ENCODE data around the gene KIAA1549. TPM values are rescaled to one million over a fixed set of nuclear protein-coding genes. Genes with fewer than 3 reads are reported as not detected.

KIAA1549 gene
- total and polyA plus RNA-seq, 4 donors = 0.13 to 0.89 (median 0.42) TPM

GRCh38 chr7:138843632-138844580 is 137.3 kb downstream of the KIAA1549 start:
- Histone ChIP-seq H3K4me3 (ENCODE audit: low read depth in 1 of 3, low read length in 3 of 3) (no peak overlapping the region), H3K9me3 (ENCODE audit: control insufficient read depth in 4 of 4, low read length in 3 of 4) (no peaks in the 10 kb centered on the region), H3K27me3 (ENCODE audit: control insufficient read depth in 4 of 4, insufficient read depth in 4 of 4, low read length in 3 of 4) (no peaks in the 10 kb centered on the region), H3K27ac (ENCODE audit: low read depth in 1 of 2, low read length in 2 of 2) (no peak overlapping the region), H3K36me3 (ENCODE audit: control insufficient read depth in 4 of 4, insufficient read depth in 3 of 4, low read depth in 1 of 4, low read length in 3 of 4) (no peaks in the 10 kb centered on the region), H3K9ac (ENCODE audit: low read depth in 1 of 2, low read length in 2 of 2) (no peak overlapping the region), H3K4me1 (ENCODE audit: control insufficient read depth in 4 of 4, insufficient read depth in 4 of 4, low read length in 3 of 4) (no peaks in the 10 kb centered on the region)
- TF ChIP-seq FOXA2 (IDR thresholded peaks at IDR 0.05) (no peak), RAD21 (IDR thresholded peaks at IDR 0.05) (no peak), SP1 (IDR thresholded peaks at IDR 0.05) (no peak), HNF4A (conservative IDR thresholded peaks at IDR 0.05) (no peak), EGR1 (IDR thresholded peaks at IDR 0.05; ENCODE audit: low read depth in 2 of 2) (no peak), MAX (IDR thresholded peaks at IDR 0.05) (no peak), YY1 (IDR thresholded peaks at IDR 0.05) (no peak), CTCF (IDR thresholded peaks at IDR 0.05; ENCODE audit: low read depth, low read length, missing input control) (no peak), NR2F2 (IDR thresholded peaks at IDR 0.05) (no peak), JUND (IDR thresholded peaks at IDR 0.05) (no peak), FOXA1 (IDR thresholded peaks at IDR 0.05) (no peak), REST (IDR thresholded peaks at IDR 0.05) (no peak), HNF4G (IDR thresholded peaks at IDR 0.05) (no peak), ATF3 (IDR thresholded peaks at IDR 0.05) (no peak), RXRA (IDR thresholded peaks at IDR 0.05) (no peak), TAF1 (conservative IDR thresholded peaks at IDR 0.05) (no peak), ZBTB33 (IDR thresholded peaks at IDR 0.05) (no peak), GABPA (IDR thresholded peaks at IDR 0.05 in 1 of 2, conservative IDR thresholded peaks at IDR 0.05 in 1 of 2) (no peak)
- 93% methylated on average over 20 of the region's 20 CpGs for WGBS
- no peak for DNase-seq (ENCODE audit: low spot score)
